Measurements from ENCODE around the gene C8B.

The C8B gene

GRCh38 chr1:56985857-56986256 is 20.0 kb upstream of the C8B start:
- Histone ChIP-seq H3K4me2 (ENCODE audit: low read length) (no peak overlapping the region), H4K20me1 (ENCODE audit: control insufficient read depth, insufficient read depth, low read depth, low read length) (no peaks in the 10 kb centered on the region)

GRCh38 chr1:56983484-56983883 is 17.7 kb upstream of the C8B start:
- TF ChIP-seq CTCF (IDR thresholded peaks at IDR 0.05; ENCODE audit: low read depth, low read length, poor library complexity, severe bottlenecking) (no peak), EZH2phosphoT487 (IDR thresholded peaks at IDR 0.05; ENCODE audit: borderline replicate concordance, low read length) (no peak)
- H4K20me1 ChIP-seq (ENCODE audit: control insufficient read depth, insufficient read depth, low read depth, low read length): no peaks in the 10 kb centered on the region
- H3K27me3 ChIP-seq (ENCODE audit: control insufficient read depth, low read length): no peaks in the 10 kb centered on the region
- H3K9me2 ChIP-seq (replicated peaks; ENCODE audit: control insufficient read depth, low read length): no peaks in the 10 kb centered on the region
- H3K79me2 ChIP-seq (ENCODE audit: control insufficient read depth, low read length): no peaks in the 10 kb centered on the region
- no peak overlapping the region for H3K4me2 ChIP-seq (ENCODE audit: low read length)
- no peaks in the 10 kb centered on the region for H3K9me3 ChIP-seq (ENCODE audit: control insufficient read depth, insufficient read depth, low read length)
- H3K27ac ChIP-seq (ENCODE audit: low read depth, low read length): no peak overlapping the region
- no peaks in the 10 kb centered on the region for H3K4me1 ChIP-seq (ENCODE audit: control insufficient read depth, low read length)
- no peak overlapping the region for H3K4me3 ChIP-seq (ENCODE audit: low read length)
- no peaks in the 10 kb centered on the region for H3F3A ChIP-seq (ENCODE audit: control insufficient read depth, insufficient read depth)
- no peaks in the 10 kb centered on the region for H3K36me3 ChIP-seq (ENCODE audit: control insufficient read depth, low read length)

More at GRCh38 chr1:56985857-56986256, 20.0 kb upstream of the C8B start:
- H3K4me3 ChIP-seq (ENCODE audit: low read length): no peak overlapping the region
- H3K27me3 ChIP-seq (ENCODE audit: control insufficient read depth, low read length): no peaks in the 10 kb centered on the region
- no peaks in the 10 kb centered on the region for H3K9me2 ChIP-seq (replicated peaks; ENCODE audit: control insufficient read depth, low read length)
- TF ChIP-seq CTCF (IDR thresholded peaks at IDR 0.05; ENCODE audit: low read depth, low read length, poor library complexity, severe bottlenecking): no peak
- TF ChIP-seq EZH2phosphoT487 (IDR thresholded peaks at IDR 0.05; ENCODE audit: borderline replicate concordance, low read length): no peak
- H3K4me1 ChIP-seq (ENCODE audit: control insufficient read depth, low read length): no peaks in the 10 kb centered on the region
- no peaks in the 10 kb centered on the region for H3K9me3 ChIP-seq (ENCODE audit: control insufficient read depth, insufficient read depth, low read length)
- H3K36me3 ChIP-seq (ENCODE audit: control insufficient read depth, low read length): no peaks in the 10 kb centered on the region
- no peaks in the 10 kb centered on the region for H3F3A ChIP-seq (ENCODE audit: control insufficient read depth, insufficient read depth)
- H3K27ac ChIP-seq (ENCODE audit: low read depth, low read length): no peak overlapping the region
- H3K79me2 ChIP-seq (ENCODE audit: control insufficient read depth, low read length): no peaks in the 10 kb centered on the region

- Histone ChIP-seq H4K20me1 (ENCODE audit: control insufficient read depth, insufficient read depth, low read depth, low read length) (no peaks in the 10 kb centered on the region), H3K4me3 (ENCODE audit: low read length) (no peak overlapping the region), H3K4me1 (ENCODE audit: control insufficient read depth, low read length) (no peaks in the 10 kb centered on the region), H3K9me3 (ENCODE audit: control insufficient read depth, insufficient read depth, low read length) (no peaks in the 10 kb centered on the region), H3K27me3 (ENCODE audit: control insufficient read depth, low read length) (no peaks in the 10 kb centered on the region), H3K27ac (ENCODE audit: low read depth, low read length) (no peak overlapping the region), H3K79me2 (ENCODE audit: control insufficient read depth, low read length) (no peaks in the 10 kb centered on the region), H3K4me2 (ENCODE audit: low read length) (no peak overlapping the region), H3K36me3 (ENCODE audit: control insufficient read depth, low read length) (no peaks in the 10 kb centered on the region), H3F3A (ENCODE audit: control insufficient read depth, insufficient read depth) (no peaks in the 10 kb centered on the region), H3K9me2 (replicated peaks; ENCODE audit: control insufficient read depth, low read length) (no peaks in the 10 kb centered on the region)
- no peak for TF ChIP-seq CTCF (IDR thresholded peaks at IDR 0.05; ENCODE audit: low read depth, low read length, poor library complexity, severe bottlenecking)
- TF ChIP-seq EZH2phosphoT487 (IDR thresholded peaks at IDR 0.05; ENCODE audit: borderline replicate concordance, low read length): no peak
These were observed 14.4 kb upstream of the C8B start for GRCh38 chr1:56979986-56980755.

Data from DOHH2 (cell line).